GM21576 (cell line): ENCODE data around the gene HSD17B11.
"Not testable (repeated sequence)": the region's sequence is repeated elsewhere in the genome, so short reads cannot be mapped to it uniquely, and the experiment has no call there.

Experiments
- ATAC-seq: cut with Tn5 transposase; IDR thresholded peaks from one replicate; pipeline ENCODE4 v1.9.1; 2021; ENCODE audit warnings: mild to moderate bottlenecking, moderate library complexity; ENCODE audit not compliant: unreplicated experiment

The HSD17B11 gene

GRCh38 chr4:87405211-87405820 lies 14.3 kb upstream of the HSD17B11 start:
- no peak for ATAC-seq

GRCh38 chr4:87403732-87404131 lies 12.7 kb upstream of the HSD17B11 start:
- not testable (repeated sequence) for ATAC-seq

- no peak for ATAC-seq
These were observed 9.0 kb upstream of the HSD17B11 start for GRCh38 chr4:87399954-87400353.

GRCh38 chr4:87399148-87399547 lies 8.2 kb upstream of the HSD17B11 start:
- ATAC-seq: no peak

DNA sequence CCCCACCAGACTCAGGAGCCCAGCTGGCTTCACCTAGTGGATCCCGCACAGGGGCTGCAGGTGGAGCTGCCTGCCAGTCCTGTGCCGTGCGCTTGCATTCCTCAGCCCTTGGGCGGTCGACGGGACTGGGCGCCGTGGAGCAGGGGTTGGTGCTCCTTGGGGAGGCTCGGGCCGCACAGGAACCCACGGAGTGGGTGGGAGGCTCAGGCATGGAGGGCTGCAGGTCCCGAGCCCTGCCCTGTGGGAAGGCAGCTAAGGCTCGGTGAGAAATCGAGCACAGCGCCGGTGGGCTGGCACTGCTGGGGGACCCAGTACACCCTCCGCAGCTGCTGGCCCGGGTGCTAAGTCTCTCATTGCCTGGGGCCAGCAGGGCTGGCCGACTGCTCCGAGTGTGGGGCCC lies 4.9 kb upstream of the HSD17B11 start:
- ATAC-seq: not testable (repeated sequence)

DNA sequence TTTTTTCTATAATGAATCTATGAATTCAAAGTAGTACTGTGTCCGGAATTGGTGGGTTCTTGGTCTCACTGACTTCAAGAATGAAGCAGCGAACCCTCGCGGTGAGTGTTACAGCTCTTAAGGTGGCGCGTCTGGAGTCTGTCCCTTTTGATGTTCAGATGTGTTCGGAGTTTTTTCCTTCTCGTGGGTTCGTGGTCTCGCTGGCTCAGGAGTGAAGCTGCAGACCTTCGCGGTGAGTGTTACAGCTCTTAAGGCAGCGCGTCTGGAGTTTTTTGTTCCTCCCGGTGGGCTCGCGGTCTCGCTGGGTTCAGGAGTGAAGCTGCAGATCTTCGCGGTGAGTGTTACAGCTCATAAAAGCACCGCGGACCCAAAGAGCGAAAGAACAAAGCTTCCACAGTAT lies 4.1 kb upstream of the HSD17B11 start:
- ATAC-seq: not testable (repeated sequence)

DNA sequence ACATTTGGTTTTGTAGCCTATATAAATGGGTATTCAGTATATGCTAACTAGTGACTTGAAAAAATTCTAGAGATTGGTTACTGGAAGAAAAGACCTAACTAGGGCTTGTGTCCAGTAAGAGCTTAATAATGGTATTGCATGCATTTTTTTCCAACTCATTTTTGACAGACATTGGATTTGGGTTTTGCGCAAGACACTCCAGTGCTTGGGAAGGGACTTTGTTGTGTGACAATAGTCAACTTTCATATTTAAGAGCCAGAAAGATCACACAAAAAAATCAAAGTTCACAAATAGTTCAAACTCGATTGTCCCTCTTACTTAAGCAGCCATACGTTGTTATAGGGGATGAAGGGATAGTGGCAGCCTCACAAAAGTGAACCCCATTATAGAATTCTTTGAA lies 1.2 kb upstream of the HSD17B11 start:
- no peak for ATAC-seq

DNA sequence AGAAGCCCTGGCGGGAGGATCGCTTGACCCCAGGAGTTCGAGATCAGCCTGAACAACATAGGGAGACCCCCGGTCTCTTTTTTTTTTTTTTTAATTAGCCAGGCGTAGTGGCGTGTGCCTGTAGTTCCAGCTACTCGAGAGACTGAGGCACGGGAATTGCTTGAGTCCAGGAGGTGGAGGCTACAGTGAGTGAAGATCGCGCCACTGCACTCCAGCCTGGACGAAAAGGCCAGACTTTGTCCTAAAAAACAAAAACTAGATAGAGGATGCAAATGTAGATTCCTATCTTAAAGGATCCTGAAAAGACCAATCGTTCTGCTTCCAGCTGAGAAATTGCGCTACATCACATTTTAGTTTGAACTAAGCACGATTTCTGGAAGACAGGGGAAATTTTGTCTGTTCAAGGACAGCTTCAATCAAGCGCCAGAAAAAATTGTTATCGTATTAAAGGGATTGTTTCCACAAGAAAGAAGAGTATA lies 627 bp upstream of the HSD17B11 start:
- ATAC-seq: peak; percentile 10

- peak; percentile 5 for ATAC-seq
These were observed 467 bp downstream of the HSD17B11 start for GRCh38 chr4:87390551-87390890.

GRCh38 chr4:87390055-87390454 lies 933 bp downstream of the HSD17B11 start:
- ATAC-seq: not testable (repeated sequence)

DNA sequence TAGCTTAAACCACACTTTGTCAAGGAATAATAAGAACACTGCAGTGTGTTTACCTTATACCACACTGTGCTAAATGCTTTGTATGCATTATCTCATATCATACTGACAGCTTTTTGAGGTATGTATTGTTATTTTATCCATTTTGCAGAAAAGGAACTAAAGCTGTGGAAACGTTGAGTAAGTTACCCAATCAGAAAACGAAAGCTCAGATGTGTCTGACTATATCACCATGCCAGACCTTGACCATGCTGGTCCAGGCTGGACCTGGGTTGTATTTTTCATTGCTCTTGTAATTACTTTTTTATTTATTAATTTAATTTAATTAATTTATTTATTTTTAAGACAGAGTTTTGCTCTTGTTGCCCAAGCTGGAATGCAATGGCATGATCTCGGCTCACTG lies 2.1 kb downstream of the HSD17B11 start:
- no peak for ATAC-seq

DNA sequence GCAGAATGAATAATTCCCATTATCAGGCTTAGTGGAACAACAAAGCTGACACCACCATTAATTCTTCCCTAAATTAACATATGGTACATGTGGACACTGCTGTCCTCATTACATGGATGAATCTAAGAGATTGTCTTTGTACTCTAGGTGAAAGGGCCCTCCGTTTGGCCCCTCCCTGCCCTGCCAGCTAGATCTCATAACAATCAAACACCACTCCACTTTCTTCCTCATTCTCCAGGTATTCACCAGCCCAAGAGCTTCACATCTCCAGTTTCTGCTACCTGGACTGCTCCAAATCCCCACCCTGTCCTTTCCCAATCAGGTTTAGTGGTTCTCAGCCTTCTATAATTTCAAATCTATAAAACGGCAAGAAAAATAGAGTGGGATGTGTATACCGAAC lies 3.8 kb downstream of the HSD17B11 start:
- ATAC-seq: no peak

DNA sequence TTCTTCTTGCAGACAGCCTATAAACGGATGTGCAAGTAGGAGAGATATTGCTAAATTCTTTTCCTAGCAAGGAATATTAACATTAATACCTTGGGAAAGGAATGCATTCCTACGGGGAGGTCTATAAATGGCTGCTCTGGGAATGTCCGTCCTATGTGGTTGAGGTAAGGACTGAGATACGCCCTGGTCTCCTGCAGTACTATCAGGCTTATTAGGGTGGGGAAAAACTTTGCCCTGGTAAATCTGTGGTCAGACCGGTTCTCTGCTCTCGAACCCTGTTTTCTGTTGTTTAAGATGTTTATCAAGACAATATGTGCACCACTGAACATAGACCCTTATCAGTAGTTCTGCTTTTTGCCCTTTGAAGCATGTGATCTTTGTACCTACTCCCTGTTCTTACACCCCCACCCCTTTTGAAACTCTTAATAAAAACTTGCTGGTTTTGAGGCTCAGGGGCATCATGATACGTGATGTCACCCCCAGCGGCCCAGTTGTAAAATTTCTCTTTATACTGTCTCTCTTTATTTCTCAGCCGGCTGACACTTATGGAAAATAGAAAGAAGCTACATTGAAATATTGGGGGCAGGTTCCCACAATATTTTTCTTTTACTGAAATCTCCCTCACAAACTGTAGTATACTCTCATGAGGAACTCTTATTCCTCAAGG lies 6.4 kb downstream of the HSD17B11 start:
- not testable (repeated sequence) for ATAC-seq

DNA sequence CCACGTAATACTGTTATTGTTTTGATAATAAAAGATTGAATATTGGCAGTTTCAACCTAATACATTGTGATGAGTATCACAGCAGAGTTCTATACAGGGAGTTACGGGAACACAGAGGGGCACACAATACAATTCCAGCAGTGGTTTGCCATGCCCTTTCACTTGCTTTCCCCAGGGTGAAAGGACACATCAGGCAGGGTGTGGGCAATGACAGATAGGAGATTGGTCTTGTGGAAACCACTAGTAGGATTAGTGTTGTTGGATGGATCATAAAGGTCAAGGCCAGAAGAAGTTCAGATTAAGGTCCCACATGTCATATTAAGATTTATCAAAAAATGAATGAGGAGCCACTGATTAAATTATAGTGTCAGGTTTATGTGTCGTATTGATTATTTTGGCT lies 8.1 kb downstream of the HSD17B11 start:
- ATAC-seq: no peak

- no peak for ATAC-seq
These were observed 8.9 kb downstream of the HSD17B11 start for GRCh38 chr4:87382116-87382515.

DNA sequence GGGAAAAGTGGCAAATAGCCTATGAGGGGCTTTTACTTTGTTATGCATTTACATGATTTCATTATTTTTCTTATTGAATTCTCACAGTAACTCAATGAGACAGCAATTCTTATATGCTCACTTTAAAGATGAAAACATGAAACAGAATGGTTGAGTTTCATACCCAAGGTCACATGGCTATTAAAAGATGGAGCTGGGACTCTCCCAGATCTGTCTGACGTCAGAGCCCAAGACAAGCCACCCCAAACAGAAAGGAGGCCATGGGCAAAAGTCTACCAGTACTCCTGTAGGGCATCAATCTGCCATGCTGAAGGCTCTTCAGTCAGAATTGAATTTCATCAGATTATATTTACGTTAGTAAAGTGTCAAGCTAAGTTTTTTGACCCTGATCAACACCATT lies 13.2 kb downstream of the HSD17B11 start:
- no peak for ATAC-seq

DNA sequence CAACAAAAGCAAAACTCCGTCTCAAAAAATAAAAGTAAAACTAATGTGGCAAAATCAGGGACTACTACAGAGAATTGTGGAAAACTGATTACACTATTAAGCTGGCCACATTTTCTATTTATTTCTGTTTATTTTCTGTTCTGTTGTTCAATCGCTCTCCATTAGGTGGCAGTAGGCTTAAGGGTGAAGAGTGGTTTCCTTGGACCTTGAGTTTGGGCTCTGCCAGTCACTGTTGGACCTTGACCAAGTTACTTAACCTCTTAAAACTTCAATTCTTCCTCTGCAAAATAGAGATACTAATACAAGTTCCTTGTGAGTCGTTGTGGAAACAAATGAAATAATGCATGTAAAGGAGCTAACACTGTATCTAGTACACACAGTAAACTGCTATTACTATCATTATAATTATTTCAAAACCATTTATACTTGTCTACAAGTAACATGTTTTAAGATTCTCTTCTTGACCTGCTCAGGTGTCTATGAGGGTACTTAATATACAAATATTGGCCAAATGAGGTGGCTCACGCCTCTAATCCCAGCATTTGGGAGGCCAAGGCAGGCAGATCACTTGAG lies 15.2 kb downstream of the HSD17B11 start:
- ATAC-seq: no peak

DNA sequence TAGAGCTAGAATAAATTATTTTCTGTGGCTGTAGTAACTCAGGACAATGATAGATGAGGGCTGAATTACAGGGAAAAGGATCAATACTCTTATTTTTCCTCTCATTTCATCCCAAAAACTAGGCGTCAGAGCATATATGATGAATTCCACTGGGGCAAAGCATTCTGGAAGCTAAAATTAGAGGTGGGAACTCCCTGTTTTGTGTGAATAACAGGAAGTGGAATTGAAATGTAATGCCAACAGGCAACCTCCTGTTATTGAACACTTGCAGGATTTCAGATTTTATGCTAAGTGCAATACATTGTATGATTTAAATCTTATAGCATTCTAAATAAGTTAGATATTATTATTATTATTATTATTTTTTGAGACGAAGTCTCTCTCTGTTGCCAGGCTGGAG lies 20.9 kb downstream of the HSD17B11 start:
- no peak for ATAC-seq

DNA sequence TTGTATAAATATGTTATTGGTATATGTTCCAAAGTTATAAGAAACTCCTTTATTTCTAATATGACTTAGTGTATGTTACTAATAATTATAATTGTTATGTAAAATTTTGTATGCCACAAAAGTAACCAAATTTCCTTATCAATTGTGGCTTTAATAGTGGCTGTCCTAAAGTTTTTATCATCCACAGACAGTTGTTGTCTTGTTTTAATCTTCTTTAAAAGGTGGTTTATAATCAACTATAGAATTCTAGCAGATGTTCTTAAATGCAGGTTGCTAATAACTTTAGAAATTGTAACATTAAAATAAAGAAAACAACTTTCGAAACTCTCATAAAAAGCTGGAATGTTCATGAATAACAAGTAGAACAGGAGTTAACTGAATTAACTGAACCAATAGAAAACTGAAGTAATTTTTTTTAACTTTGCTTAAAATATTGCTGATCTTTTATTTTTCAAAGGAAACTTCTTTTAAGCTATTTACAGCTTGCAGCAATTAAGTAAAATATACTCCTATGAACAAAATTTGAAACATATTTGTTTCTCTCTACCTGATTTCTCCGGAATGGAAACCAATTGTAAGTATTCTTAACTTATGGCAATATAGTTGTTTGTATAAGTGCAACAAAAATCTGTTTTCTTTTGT lies 24.3 kb downstream of the HSD17B11 start:
- no peak for ATAC-seq

DNA sequence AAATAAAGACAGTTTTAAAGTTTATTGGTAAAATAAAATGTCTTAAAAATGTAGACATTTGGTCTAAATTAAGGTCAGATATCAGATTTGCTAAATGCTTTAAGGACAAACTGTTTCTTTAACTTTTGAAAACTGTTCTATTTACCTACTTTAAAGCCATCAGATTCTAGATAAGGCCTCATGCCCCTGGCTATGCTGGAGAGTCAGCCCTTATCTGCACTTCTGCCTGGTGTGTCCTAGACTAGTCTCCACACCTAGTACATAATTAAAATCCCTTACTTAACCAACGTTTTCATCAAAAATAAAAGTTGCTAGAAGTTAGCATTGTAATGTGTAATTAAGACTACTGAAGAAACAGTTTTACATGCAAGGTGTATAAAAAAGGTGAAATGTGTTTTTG lies 25.6 kb downstream of the HSD17B11 start:
- ATAC-seq: no peak

DNA sequence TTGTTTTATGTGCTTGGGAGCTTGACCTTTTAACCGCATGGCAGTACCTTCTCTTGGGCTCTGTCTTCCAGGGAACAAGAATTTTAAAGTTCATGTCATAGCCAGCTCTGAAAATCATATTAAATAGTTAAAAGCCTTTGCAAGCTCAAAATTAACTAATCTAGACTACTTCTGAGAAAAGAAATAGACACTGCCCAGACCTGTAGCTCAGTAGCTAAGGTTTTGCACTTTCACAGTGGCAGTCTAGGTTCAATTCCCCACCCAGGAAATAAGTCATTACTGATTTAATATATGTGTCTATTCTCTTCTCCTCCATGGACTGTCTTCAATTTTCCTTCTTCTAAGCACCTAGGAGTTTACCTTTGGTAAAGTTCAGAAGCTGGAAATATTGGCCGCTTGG lies 27.4 kb downstream of the HSD17B11 start:
- no peak for ATAC-seq

DNA sequence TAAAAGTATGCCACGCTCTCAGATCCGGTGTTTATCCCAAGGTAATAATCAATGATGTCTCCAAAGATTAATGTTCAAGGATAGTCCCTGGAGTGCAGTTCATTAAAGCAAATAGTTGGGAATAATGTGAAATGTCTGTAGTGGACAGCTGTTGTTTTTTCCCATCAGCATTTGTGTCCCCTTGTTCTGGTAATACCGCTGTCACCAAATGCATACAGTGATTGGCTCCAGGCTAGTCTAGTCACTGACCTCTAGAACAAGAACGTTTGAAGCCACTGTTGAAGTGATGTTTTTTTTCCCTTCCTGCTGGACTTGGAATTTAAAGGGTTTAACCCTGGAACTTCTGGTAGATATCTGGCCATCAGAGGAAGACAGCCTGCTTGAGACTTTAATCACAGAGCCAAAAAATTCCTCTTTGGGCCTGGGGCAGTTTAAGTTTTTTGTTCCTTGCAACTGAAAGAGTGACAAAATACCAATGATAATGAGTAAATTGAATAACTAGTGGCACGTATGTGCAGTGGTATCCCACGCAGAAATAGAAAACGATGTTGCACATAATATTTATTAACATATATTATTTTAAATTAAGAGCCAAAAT lies 30.6 kb downstream of the HSD17B11 start:
- ATAC-seq: no peak
